ENCODE results near the gene ROBO2.

Gene ROBO2

DNA sequence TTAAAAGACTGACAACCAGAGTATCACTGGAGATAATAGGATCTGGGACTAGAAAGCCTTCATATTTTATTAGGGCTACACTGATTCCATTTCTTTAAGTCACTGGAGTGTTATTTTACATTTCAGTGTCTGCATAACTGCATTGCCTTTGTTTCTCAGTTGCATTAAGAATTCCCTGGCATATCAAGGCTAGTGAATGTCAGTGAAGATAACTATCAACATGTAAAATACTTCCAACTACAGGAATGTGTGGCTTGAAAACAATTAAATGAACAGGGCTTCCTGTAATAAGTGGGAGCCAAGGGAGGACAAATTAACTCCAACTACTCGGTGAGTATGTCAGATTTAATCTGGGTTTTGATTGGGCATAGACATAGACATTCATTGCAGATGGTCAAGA is 628.5 kb downstream of the ROBO2 start:
- no peak for DNase-seq (ENCODE audit: low read depth in 3 of 3)

DNA sequence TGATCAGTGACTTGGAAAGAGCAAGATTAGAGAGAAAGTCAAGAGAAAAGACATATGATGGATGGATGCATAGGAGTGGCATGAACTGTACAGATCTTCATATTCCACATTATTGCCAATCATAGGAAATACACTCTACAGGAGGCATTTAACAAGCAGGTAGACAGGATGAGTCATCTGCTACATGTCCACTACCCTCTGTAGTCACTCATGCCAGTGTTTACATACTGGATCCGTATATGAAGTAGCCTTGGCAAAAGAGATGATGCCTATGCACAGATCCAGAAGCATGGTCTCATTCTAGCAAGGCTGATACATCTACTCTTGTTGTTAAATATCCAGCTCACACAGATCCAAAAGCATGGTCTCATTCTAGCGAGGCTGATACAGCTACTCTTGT is 632.1 kb downstream of the ROBO2 start:
- DNase-seq (ENCODE audit: low read depth in 3 of 3): no peak

DNA sequence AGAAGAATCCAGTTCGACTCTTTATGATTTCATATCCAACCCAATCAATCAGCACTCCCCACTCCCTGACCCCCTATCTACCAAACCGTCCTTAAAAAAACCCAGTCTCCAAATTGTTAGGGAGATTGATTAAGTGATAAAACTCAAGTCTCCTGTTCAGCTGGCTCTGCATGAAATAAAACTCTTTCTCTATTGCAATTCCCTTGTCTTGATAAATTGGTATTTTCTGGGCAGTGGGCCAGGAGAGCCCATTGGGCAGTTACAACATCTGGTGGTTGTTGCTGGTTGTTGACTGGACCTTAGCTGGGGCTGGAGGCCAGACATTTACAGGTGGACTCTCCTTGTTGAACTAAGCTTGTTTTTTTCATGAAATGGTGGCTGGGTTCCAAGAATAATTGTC is 642.3 kb downstream of the ROBO2 start:
- no peak for DNase-seq (ENCODE audit: low read depth in 3 of 3)

DNA sequence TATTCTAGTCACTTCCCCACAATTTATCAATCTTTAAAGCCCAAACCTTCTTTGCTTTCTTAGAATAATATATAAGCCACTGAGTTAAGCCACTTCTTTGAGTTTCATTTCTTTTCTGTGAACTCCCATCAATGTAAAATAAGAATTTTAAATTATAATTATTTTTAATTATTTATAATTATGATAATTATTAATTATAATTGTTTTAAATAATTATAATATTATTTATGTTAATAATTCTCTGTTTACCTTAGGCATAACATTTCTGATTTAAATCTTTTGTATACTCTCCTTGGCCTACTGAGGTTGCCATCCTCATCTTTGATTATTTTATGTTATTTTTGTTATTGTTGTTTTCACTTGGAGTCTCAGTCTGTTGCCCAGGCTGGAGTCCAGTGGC is 644.2 kb downstream of the ROBO2 start:
- no peak for DNase-seq (ENCODE audit: low read depth in 3 of 3)

DNA sequence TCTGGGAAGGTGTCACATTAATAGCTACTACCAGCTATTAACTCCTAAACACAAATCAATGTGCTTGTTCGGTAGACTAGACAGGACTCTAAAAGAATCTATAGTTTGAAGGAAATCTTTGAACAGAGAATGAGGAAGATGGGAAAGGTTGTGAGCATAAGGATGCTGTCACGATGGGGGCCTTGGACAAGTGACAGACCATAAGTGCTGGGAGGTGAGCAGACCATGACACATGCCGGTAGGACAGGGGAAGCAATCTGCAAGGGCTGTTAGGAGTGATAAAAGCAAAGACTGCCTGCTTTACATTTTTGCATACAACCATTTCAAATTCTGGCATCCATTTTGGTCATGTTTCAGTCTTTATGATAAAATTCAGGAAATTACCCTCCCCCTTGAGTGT is 645.8 kb downstream of the ROBO2 start:
- DNase-seq (ENCODE audit: low read depth in 3 of 3): no peak

DNA sequence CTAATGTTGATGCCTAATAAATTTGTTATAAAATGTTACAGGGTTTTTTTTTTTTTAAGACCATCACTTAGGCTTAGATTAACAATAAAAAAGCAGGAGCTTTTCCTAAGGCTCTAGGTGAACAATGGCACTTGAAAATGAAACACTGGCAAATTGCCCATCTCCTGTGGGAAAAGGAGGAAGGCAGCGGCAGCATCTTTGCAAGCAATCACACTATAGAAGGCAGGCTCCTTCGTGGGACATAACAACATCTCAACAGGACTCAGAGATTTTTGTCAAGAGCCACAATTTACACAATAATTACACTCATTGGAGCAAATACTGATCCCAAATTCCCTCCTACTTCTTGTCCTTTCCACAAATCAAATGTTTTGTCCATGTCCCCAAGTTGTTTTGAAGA is 646.7 kb downstream of the ROBO2 start:
- DNase-seq (ENCODE audit: low read depth in 3 of 3): no peak

DNA sequence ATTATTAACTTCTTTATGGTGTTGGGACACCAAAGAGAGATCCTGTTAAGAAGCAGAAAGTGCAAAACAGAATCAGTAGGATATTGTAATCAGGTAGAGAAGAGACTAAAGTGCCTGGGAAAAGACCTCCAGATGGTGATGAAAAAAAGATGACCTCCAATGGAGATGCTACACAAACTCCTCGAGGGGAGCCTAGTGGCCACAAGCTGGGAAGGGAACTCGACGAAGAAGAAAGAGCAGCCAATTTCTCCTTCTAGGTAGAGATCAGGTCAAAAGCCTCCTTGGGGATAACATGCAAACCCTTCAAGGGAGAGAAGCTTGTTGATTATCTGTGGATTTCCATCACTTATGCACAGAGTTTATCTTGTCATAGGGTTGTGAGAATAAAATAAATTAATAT is 647.6 kb downstream of the ROBO2 start:
- DNase-seq (ENCODE audit: low read depth in 3 of 3): no peak

DNA sequence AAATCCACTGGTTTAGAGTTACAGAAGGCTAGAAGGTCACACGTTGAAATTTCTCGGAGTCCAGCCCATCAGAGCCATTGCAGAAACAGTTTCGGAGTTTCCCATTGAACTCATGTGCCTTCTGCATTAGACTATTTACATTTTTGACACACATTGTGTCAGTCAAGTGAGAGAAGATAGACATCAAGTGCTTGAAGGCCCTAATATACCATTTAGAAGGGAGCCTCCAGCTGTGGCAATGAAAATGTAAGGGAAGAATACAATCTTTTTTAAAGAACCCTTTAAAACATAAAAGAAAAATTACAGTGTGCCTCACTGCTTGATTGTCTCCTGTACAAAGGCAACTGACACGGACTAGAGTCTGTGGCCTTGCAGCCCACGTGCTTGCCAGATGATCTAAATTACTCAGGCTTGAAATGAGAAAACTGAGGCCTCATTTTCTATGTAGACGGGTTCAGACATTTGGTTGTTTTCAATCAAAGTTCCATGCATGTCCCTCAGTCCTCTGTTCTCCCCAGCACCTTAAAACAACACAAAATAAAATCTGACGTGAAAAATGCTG is 650.5 kb downstream of the ROBO2 start:
- no peak for DNase-seq (ENCODE audit: low read depth in 3 of 3)

DNA sequence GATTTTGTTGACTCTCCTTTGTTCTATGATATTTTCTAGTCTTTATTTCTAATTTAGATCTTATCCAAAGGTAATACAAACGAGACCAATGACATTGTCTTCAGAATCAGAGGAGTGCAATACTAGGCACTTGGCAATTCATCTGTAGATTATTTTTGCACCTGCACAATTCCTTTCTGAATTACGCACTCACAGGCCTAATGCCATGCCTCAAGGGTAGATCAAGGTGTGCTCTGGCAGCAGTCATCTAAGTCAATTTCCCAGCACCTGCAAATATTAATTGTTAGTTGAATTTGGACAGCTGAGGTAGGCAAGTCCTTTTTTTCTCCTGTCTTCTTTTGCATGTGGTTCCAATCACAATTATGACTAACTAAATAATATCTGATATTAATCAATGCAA is 653.2 kb downstream of the ROBO2 start:
- DNase-seq (ENCODE audit: low read depth in 3 of 3): no peak

DNA sequence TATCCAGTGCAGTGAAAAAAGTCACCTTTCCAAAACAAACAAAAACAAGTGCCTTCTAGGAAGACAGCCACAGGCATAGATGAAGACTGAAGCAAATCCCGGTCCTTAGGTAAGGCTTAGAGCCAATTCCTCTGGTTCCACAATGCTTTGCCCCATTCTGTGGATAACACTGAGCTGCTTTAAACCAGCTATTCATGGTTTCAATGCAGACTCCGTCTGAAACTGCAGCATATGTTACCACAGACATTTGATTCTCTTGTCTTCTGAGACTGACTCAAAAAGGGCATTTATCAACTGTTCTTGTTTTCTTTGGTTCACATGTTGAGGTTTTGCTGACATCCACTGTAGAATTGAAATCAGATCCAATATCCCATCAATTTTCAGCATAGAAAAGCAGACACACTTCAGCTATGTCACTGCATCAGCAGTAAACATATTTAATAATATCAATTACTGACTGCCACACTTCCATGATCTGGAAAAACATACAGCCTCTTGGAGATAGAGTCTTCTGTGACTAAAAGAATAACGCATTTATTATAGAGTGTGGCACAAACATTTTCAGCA is 659.3 kb downstream of the ROBO2 start:
- no peak for DNase-seq (ENCODE audit: low read depth in 3 of 3)

Data from stimulated activated CD4-positive, alpha-beta T cell treated with anti-CD3 and anti-CD28 coated beads, TNF-alpha, amount 100 ng/mL, for 48 hours (primary cell).